GM10266 (cell line): Measurements from ENCODE around the gene CDKN2A.

Source experiments
- DNase-seq: peaks from one replicate; pipeline ENCODE4 v3.0.0; 2012; ENCODE audit errors: extremely low spot score
- CTCF ChIP-seq: IDR thresholded peaks from 2 replicates; pipeline ENCODE4 v1.5.1; 2012; ENCODE audit warnings: mild to moderate bottlenecking, low read depth; ENCODE audit not compliant: control insufficient read depth, insufficient read depth; ENCODE audit errors: missing control alignments

The CDKN2A gene

GRCh38 chr9:21935631-21936030, 58.6 kb downstream of the CDKN2A start:
- no peak for DNase-seq
- TF ChIP-seq CTCF = no peak

- TF ChIP-seq CTCF = no peak
- no peak for DNase-seq
These were observed 60.3 kb downstream of the CDKN2A start for GRCh38 chr9:21933865-21934264.

- DNase-seq = no peak
- TF ChIP-seq CTCF = no peak
These were observed 60.9 kb downstream of the CDKN2A start for GRCh38 chr9:21933281-21933680.

GRCh38 chr9:21931428-21931827, 62.8 kb downstream of the CDKN2A start:
- no peak for TF ChIP-seq CTCF
- no peak for DNase-seq

- no peak for DNase-seq
- no peak for TF ChIP-seq CTCF
These were observed 66.4 kb downstream of the CDKN2A start for GRCh38 chr9:21927752-21928151.

- no peak for DNase-seq
- TF ChIP-seq CTCF = no peak
These were observed 70.5 kb downstream of the CDKN2A start for GRCh38 chr9:21923694-21924093.

GRCh38 chr9:21919377-21920362, 74.5 kb downstream of the CDKN2A start:
- no peak for DNase-seq

More at GRCh38 chr9:21919377-21920362, 74.5 kb downstream of the CDKN2A start:
- no peak for TF ChIP-seq CTCF
